ENCODE results near the gene DYNLT5. TPM values are rescaled to one million over a fixed set of nuclear protein-coding genes. Genes with fewer than 3 reads are reported as not detected.
A peak's percentile ranks its signal among the peaks of the same experiment; 100 is the strongest.

Gene DYNLT5
- total RNA-seq, 1 experiment from 2014 or later: 0.83 TPM

DNA sequence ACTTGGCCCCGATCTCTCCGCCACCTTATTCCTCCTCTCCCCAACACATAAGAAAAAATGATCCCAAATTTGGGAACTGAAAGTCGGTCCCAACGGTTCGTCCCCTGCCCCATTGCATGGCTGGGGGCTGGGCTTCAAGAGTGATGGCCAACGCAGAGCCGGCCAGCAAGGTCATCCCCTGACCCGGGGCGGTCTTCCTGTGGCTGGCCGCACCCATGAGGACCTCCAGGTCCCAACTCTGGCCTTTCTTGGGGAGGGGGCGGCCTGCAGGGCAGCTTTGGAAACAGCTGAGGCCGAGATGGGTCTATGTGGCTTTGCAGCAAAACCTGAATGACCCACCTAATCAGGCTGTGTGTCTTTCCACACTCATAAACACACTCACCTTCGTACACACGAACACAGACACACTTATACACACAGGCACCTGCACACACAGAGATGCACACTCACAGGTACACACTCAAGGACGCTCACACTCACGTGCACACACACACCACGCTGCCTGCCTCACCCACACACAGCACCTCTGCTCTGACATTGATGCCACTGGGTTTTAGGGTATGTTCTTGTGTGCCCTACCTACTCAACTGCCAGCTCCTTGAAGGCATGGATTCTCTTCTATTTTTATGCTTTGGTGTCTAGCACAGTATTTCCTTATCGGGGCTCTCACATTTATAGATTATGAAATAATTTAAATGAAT, 562 bp downstream of the DYNLT5 start:
- Histone ChIP-seq H3K4ac (ENCODE audit: low read depth, low read length) (no peak overlapping the region), H2AFZ (ENCODE audit: low read length) (peak overlapping the region; percentile 6), H3K27me3 (ENCODE audit: insufficient read depth, low read length) (no peaks in the 10 kb centered on the region; the same call in 1 of the 2 replicates), H4K8ac (replicated peaks; ENCODE audit: insufficient read length, low read depth, low read length) (no peak overlapping the region), H3K23ac (ENCODE audit: insufficient read length, low read depth, low read length) (no peak overlapping the region), H2BK12ac (ENCODE audit: insufficient read length, low read depth, low read length) (no peak overlapping the region), H3K4me2 (ENCODE audit: insufficient read depth, insufficient read length, low read length) (peak overlapping the region; percentile 33), H3K14ac (ENCODE audit: insufficient read depth, low read length) (peak overlapping the region; percentile 60), H2BK20ac (ENCODE audit: low read depth, low read length, poor library complexity, severe bottlenecking) (no peak overlapping the region), H3K4me1 (ENCODE audit: insufficient read depth, low read length) (no peaks in the 10 kb centered on the region; the same call in 1 of the 2 replicates), H3K79me1 (ENCODE audit: insufficient read depth, low read depth, low read length, poor library complexity, severe bottlenecking) (no peaks in the 10 kb centered on the region), H2BK15ac (ENCODE audit: low read depth, low read length) (no peak overlapping the region), H3K79me2 (ENCODE audit: insufficient read depth, low read length) (no peaks in the 10 kb centered on the region), H3K9me3 (ENCODE audit: control insufficient read depth, low read depth, low read length) (no peaks in the 10 kb centered on the region), H4K5ac (ENCODE audit: insufficient read length, low read depth, low read length) (no peak overlapping the region), H3K27ac (ENCODE audit: insufficient read length, low read depth, low read length) (no peak overlapping the region), H3K56ac (ENCODE audit: insufficient read length, low read depth, low read length) (no peak overlapping the region), H3K23me2 (ENCODE audit: insufficient read length, low read depth, low read length, poor library complexity, severe bottlenecking) (peaks cover 11% of the 10 kb centered on the region), H2AK5ac (ENCODE audit: insufficient read length, low read length) (no peak overlapping the region), H4K91ac (ENCODE audit: insufficient read length, low read depth, low read length) (no peak overlapping the region), H2BK5ac (ENCODE audit: insufficient read length, low read length) (no peak overlapping the region), H3T11ph (ENCODE audit: low read length) (no peak overlapping the region), H3K9ac (ENCODE audit: extremely low read depth, insufficient read length, low read length) (peak overlapping the region; percentile 25), H2BK120ac (ENCODE audit: low read depth, low read length, poor library complexity, severe bottlenecking) (no peak overlapping the region), H3K18ac (ENCODE audit: insufficient read length, low read depth, low read length) (no peak overlapping the region), H4K20me1 (ENCODE audit: control insufficient read depth, insufficient read depth, insufficient read length) (no peaks in the 10 kb centered on the region)
- Mint-ChIP-seq H3K27ac (no peak overlapping the region), H3K9me3 (no peaks in the 10 kb centered on the region), H3K36me3 (ENCODE audit: insufficient read depth in 1 of 3, low read depth in 3 of 3) (no peaks in the 10 kb centered on the region), H3K4me1 (peaks cover 4 to 6% of the 10 kb centered on the region in 2 experiments; a peak in 3 of 4 replicates), H3K4me3 (peak overlapping the region; percentile 65 to 79), H3K27me3 (ENCODE audit: low read depth) (peaks cover 28% of the 10 kb centered on the region)
- no peak for TF ChIP-seq CTCF (conservative IDR thresholded peaks at IDR 0.05)
- peak; percentile 41 for DNase-seq
- no CpG with 5 or more reads among the region's 18 CpGs for WGBS (ENCODE audit: extremely low coverage, insufficient read length, low lambda C conversion rate)
